ENCODE measurements around the gene MYH6. TPM values are rescaled to one million over a fixed set of nuclear protein-coding genes. Genes with fewer than 3 reads are reported as not detected.
"Not testable (repeated sequence)": the region's sequence is repeated elsewhere in the genome, so short reads cannot be mapped to it uniquely, and the experiment has no call there.

MYH6 gene
- total RNA-seq, 1 donor from 2014 or later: 0.30 TPM

GRCh38 chr14:23435543-23436326 lies 27.7 kb upstream of the MYH6 start, which contains the start of gene MYH7:
TSS of gene MYH7 (minus strand) at chr14:23435660. CDS start at chr14:23433732, 1,928 bp downstream.
- DNase-seq: no peak

- no peak for DNase-seq
Measured at GRCh38 chr14:23434488-23435222, 26.6 kb upstream of the MYH6 start.

- no peak for DNase-seq
Measured at GRCh38 chr14:23433457-23433856, 25.4 kb upstream of the MYH6 start.

GRCh38 chr14:23432946-23433345 lies 24.9 kb upstream of the MYH6 start:
- DNase-seq: no peak

- DNase-seq: no peak
Measured at GRCh38 chr14:23432102-23432925, 24.2 kb upstream of the MYH6 start.

GRCh38 chr14:23431486-23431885 lies 23.4 kb upstream of the MYH6 start:
- DNase-seq: no peak

GRCh38 chr14:23430723-23431085 lies 22.6 kb upstream of the MYH6 start:
- no peak for DNase-seq

GRCh38 chr14:23430016-23430722 lies 22.1 kb upstream of the MYH6 start:
- DNase-seq: no peak

GRCh38 chr14:23428686-23429495 lies 20.8 kb upstream of the MYH6 start:
- DNase-seq: no peak

- DNase-seq: not testable (repeated sequence)
Measured at GRCh38 chr14:23425798-23426197, 17.7 kb upstream of the MYH6 start.

GRCh38 chr14:23425169-23425568 lies 17.1 kb upstream of the MYH6 start:
- no peak for DNase-seq

GRCh38 chr14:23423657-23424056 lies 15.6 kb upstream of the MYH6 start:
- DNase-seq: no peak

GRCh38 chr14:23421594-23421993 lies 13.5 kb upstream of the MYH6 start:
- no peak for DNase-seq

- DNase-seq: not testable (repeated sequence)
Measured at GRCh38 chr14:23419646-23420045, 11.6 kb upstream of the MYH6 start.

GRCh38 chr14:23418021-23418420 lies 9.9 kb upstream of the MYH6 start:
- DNase-seq: no peak

GRCh38 chr14:23417269-23417668 lies 9.2 kb upstream of the MYH6 start:
- not testable (repeated sequence) for DNase-seq

- no peak for DNase-seq
Measured at GRCh38 chr14:23416801-23417200, 8.7 kb upstream of the MYH6 start.

GRCh38 chr14:23415821-23416778 lies 8.0 kb upstream of the MYH6 start:
- DNase-seq: no peak

GRCh38 chr14:23414906-23415820 lies 7.1 kb upstream of the MYH6 start:
- DNase-seq: no peak

Data from skin of body (tissue), 2 donors.